GM12864 (cell line): Measurements from ENCODE around the gene LRRTM4.

Experiments
- DNase-seq: peaks from one replicate; pipeline ENCODE4 v3.0.0-alpha.2; 2011; ENCODE audit warnings: low read depth
- H3K4me3 ChIP-seq: 2 replicates; pipeline ENCODE4 v1.5.1; 2011; ENCODE audit warnings: mild to moderate bottlenecking, low read depth, low read length, control low read depth
- CTCF ChIP-seq: IDR thresholded peaks from 2 replicates; pipeline ENCODE4 v1.5.1; 2011; ENCODE audit warnings: low read depth, mild to moderate bottlenecking, moderate library complexity, low read length, control low read depth, inconsistent platforms; ENCODE audit errors: missing control alignments

Gene LRRTM4

GRCh38 chr2:76928026-76928425, 594.1 kb downstream of the LRRTM4 start:
- no peak for TF ChIP-seq CTCF
- no peak overlapping the region for H3K4me3 ChIP-seq
- no peak for DNase-seq

- H3K4me3 ChIP-seq = no peak overlapping the region
- DNase-seq = no peak
- TF ChIP-seq CTCF = no peak
Measured at GRCh38 chr2:76921006-76921405, 601.2 kb downstream of the LRRTM4 start.

- no peak overlapping the region for H3K4me3 ChIP-seq
- DNase-seq = no peak
- no peak for TF ChIP-seq CTCF
Measured at GRCh38 chr2:76895469-76895868, 626.7 kb downstream of the LRRTM4 start.

- DNase-seq = no peak
- no peak for TF ChIP-seq CTCF
- no peak overlapping the region for H3K4me3 ChIP-seq
Measured at GRCh38 chr2:76870581-76870980, 651.6 kb downstream of the LRRTM4 start.

GRCh38 chr2:76870011-76870410, 652.2 kb downstream of the LRRTM4 start:
- no peak for DNase-seq
- H3K4me3 ChIP-seq = no peak overlapping the region
- TF ChIP-seq CTCF = no peak

- TF ChIP-seq CTCF = no peak
- no peak overlapping the region for H3K4me3 ChIP-seq
- DNase-seq = no peak
Measured at GRCh38 chr2:76867854-76868253, 654.3 kb downstream of the LRRTM4 start.

GRCh38 chr2:76866464-76866863, 655.7 kb downstream of the LRRTM4 start:
- TF ChIP-seq CTCF = no peak
- DNase-seq = no peak

More at GRCh38 chr2:76866464-76866863, 655.7 kb downstream of the LRRTM4 start:
- H3K4me3 ChIP-seq = no peak overlapping the region
